ENCODE measurements around the gene SMURF1.
A peak's percentile ranks its signal among the peaks of the same experiment; 100 is the strongest.
"Not testable (repeated sequence)": the region's sequence is repeated elsewhere in the genome, so short reads cannot be mapped to it uniquely, and the experiment has no call there.

Gene SMURF1

DNA sequence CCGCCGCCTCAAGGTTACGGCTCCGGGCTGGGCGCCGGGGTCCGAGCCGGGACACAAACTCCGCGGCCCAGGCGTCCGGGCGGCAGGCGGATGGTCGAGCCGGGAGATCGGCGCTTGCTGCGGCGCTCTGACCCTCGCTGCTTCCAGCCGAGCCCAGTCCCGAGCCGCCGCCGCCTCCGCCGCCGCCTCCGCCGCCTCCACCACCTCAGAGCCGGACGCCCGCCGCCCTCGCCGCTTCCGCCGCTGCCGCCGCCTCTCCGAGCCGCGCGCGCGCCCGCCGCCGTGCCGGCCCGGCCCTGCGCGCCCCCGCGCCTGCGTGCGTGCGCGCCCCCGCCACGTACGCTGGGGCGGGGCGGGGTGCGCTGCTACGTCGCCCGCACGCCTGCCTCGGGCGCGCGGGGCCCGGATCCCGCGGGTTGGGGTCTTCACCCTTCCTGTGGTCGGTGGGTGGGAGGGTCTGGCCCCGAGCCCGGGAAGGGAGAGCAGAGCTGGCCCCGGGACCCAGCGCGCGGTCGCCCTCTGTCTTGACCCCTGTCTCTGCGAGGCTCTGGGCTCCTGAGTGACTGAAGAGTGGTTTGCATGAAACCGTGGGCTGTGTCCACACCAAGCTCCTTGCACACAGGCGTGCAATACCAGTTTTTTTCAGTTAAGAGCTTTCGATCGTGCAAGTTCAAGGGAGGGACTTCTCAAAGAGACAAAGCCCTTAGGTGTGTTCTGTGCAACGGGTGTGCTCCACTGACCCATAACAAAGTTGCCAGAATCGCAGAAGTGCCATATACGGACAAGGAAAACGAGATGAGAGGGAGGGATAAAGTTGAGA lies at the start of gene SMURF1:
TSS of gene SMURF1 (minus strand) at position 256 of the 820 bp plus-strand sequence. CDS start 328 bp downstream, outside the sequence.
- peak; percentile 54 for DNase-seq

DNA sequence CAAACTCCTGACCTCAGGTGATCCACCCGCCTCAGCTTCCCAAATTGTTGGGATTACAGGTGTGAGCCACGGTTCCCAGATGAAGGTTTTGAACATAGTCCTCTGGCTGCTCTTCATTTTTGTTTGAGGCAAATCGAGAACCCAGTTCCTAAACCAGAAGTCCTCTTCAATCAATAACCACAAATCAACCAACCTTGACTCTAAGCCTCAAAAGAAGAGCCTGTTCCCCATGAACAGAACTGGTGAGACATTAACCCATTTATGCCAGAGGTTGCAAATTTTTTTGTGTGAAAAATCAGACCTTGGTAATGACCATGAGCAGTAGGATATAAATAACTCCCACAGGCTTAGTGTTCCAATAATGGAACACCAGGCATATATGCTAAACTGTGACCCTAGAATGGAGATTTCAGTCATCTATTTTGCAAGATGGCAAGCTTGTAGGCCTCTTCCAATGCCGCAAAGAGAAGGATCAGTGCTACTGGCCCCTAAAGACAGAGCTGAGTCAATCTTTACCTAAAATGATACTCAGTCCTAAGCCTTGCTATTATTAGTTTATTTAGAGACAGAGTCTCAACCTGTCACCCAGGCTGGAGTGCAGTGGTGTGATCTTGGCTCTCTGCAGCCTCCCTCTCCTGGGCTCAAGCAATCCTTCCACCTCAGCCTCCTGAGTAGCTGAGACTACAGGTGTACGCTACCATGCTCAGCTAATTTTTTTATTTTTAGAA lies 48.1 kb upstream of the SMURF1 start:
- DNase-seq = no peak

DNA sequence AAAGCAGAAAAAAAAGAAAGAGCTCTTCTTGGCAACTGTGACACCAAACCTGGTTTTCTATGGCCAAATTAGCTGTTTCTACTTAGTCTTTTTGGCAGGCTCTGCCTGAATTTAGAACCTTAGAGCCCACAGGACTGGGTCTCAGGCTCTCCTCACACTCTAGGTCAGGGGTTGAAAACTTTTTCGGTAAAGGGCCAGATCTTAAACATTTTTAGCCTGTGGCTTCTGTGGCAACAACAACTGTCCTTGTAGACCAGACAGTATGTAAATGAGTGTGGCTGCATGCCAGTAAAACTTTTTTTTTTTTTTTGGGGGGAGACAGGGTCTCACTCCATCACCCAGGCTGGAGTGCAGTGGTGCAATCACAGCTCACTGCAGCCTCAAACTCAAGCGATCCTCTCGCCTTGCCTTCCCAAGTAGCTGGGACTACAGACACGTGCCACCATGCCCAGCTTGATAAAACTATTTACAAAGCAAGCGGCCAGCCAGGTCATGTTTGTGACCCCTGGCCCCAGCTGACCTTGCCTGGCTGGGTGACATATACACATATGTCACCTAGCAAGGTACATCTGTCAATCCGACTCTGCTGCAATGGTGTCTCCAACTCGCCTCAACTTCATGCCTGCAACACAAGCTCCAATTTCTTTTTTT lies 46.6 kb upstream of the SMURF1 start:
- DNase-seq = no peak

DNA sequence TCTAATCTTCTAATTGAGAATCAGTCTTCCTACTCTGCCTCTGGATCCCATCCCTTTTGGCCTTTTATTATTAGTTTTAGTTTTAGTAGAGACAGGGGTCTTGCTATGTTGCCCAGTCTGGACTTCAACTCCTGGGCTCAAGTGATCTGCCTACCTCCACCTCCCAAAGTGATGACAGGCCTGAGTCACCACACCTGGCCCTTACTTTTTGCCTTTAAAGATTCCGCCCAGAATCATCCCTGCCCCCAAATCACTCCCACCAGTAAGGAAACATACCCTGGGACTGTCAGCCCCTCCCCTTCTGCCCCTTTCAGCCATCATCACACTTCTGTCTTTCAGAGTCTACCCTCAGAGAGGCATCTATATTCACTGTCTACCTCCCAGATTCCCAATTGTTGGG lies 45.3 kb upstream of the SMURF1 start:
- no peak for DNase-seq

DNA sequence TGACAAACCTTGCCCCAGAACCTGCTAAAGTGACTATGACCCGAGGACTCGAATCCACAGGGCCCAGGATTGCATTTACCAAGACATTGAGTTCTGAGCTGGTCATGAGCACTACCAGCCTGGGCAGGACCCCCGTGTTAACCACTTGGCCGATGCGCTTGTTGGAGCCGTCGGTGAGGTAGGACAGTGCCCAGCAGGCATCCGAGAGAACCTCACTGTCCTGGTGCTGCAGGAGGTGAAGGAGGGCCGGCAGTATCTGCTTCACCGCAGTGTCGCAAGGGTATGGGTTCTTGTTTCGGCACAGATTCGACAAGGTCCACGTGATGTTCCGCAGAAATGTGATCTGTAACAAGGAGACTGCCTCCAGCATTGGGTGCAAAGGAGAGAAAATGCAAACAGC lies 44.3 kb upstream of the SMURF1 start:
- no peak for DNase-seq

- DNase-seq = no peak
Measured at GRCh38 chr7:99184532-99185218, 40.8 kb upstream of the SMURF1 start.

DNA sequence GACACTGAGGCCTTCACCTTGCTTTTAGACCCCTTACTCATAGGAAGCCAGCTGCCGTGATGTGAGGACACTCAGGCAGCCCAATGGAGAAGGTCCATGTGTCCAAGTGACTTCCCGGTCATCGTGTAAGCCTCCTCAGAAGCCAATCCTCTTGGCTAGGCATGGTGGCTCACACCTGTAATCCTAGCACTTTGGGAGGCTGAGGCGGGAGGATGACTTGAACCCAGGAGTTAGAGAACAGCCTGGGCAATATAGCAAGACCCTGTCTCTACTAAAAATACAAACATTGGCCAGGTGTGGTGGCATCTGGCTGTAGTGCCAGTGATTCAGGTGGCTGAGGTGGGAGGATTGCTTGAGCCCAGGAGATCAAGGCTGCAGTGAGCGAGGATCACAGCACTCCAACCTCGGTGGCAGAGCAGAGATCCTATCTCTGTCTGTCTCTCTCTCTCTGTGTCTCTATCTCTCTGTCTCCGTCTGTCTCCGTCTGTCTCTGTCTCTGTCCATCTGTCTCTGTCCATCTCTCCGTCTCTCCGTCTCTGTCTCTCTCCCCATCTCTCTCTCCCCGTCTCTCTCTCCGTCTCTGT lies 36.3 kb upstream of the SMURF1 start:
- DNase-seq = no peak

DNA sequence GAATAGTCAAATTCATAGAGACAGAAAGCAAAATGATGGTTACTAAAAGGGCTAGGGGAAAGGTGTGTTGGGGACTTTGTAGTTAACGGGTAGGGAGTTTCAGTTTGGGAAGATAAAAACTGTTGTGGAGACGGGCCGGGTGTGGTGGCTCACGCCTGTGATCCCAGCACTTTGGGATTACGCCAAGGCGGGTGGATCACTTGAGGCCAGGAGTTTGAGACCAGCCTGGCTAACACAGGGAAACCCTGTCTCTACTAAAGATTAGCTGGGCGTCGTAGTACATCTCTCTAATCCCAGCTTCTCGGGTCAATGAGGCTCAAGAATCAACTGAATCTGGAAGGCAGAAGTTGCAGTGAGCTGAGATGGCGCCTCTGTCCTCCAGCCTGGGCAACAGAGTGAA lies 33.3 kb upstream of the SMURF1 start:
- DNase-seq = no peak

- no peak for DNase-seq
Measured at GRCh38 chr7:99173787-99174186, 29.9 kb upstream of the SMURF1 start.

GRCh38 chr7:99171731-99172130 lies 27.8 kb upstream of the SMURF1 start:
- no peak for DNase-seq

DNA sequence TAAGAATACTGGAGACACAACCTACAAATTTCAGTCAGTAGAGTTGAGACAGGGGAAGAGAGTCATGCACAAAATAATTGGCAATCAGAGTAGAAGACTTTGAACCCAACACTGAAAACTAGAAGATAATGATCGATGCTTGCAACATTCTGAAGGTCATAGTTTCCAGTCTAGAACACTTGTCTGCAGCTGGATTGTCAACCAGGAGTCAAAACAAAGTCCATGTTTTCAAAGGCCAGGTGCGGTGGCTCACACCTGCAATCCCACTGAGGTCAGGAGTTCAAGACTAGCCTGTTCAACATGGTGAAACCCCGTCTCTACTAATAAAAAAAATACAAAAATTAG lies 26.8 kb upstream of the SMURF1 start:
- no peak for DNase-seq

DNA sequence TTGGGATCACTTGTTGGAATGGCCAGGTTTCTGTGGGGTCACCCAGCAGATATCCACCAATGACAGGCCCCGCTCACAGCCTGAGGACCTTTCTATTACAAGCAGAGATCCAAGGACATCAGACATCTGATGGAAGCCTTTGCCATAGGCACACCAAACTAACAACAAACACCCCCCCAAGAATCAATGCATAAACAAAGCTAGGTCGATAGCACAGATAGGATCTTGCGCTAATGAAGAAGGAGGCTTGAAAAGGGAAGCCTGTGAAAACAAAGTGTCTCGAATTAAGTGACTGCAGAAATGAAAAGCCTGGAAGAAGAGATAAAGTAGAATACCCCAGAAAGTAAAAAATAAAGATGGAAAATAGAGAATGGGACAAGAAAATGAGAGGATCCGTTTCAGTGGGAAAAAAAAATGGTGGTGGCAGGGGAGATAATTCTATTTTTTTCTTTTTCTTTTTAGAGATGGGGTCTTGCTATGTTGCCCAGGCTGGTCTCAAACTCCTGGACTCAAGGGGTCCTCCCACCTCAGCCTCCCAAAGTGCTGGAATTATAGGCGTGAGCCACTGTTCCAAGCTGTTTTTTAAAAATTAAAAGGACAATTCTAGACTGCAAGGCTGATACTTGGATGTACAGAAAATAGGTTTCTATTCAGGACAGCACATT lies 26.3 kb upstream of the SMURF1 start:
- DNase-seq = no peak

GRCh38 chr7:99167072-99167471 lies 23.2 kb upstream of the SMURF1 start:
- no peak for DNase-seq

- DNase-seq = no peak
Measured at GRCh38 chr7:99165816-99166215, 21.9 kb upstream of the SMURF1 start.

GRCh38 chr7:99163669-99164068 lies 19.8 kb upstream of the SMURF1 start:
- not testable (repeated sequence) for DNase-seq

- no peak for DNase-seq
Measured at GRCh38 chr7:99156649-99157048, 12.7 kb upstream of the SMURF1 start.

DNA sequence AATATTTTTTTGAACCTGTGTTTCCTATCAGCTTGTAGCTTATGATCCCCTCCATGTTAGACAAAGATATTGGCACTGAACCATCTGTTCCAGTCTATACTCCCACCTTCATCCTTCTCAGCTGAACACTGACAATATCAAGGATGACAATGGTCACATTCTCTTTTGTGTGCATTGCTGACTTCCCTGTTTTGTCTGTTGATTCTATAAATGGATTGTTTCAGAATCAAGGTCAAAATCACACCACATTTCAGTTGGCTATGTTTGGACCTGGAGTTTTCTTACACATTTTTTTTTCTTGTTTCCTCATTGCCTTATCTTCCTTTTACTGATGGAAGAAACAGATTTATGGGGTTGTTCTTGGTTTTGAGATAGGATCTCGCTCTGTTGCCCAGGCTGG lies 11.3 kb upstream of the SMURF1 start:
- no peak for DNase-seq

DNA sequence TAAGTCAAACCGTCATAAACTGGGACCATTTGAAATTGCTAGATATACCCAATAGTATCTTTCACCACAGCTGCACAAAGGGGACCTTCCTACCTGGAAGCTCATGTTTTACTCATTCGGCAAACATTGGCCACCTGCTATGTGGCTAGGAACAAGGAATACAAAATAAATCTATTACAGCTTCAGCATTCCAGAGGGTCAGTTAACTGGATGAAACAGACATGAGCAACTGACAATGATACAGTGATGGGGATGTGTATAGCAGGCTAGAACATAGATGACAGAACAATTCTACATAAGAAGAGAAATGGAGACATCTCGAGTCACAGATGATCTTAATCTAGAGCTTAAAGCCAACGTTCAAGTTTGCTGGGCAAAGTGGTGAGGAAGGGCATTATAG lies 3.1 kb upstream of the SMURF1 start:
- DNase-seq = no peak

- no peak for DNase-seq
Measured at GRCh38 chr7:99143521-99143852, 421 bp downstream of the SMURF1 start.

- peak; percentile 88 for DNase-seq
Measured at GRCh38 chr7:99142727-99143520, 984 bp downstream of the SMURF1 start.

DNA sequence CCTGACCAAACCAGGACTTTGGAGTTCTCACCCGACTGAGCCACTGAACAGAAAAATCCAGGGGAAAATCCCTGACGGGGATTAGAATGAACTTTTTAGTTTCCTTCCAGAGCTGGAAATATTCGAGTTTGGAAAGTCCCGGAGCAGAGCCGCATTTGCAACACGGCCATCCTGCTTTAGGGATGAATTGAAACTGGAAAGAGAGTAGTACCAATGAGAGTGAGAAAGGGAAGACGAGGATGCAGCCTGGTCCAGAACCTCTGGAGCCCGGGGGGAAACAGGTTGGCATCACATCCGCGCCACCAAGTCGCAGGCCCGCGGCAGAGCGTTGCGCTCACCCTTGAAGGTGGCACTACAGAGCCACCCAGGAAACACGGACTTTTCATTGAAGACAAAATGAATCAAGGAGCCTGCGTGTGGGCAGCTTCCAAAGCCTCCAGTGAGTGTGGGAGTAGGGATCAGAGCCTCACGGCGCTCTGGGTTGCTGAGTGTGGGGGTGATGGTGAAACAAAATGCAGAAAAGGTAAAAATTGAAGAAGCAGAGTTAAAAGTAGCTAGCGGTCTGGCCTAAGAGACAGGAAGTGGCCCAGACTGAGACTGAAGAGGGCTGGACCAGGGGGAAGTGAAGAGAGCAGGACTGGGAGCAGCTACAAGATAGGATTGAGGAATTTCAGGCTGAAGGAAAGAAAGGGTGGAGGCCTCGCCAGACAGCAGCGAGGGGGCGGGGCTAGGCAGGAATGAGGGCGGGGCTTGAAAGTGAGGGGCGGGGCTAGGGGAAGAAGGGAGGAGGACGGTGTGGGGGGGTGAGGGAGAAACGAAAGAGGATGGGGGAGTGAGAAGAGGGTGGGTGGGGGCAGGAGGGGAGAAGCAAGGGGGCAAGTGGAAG lies 1.8 kb downstream of the SMURF1 start:
- DNase-seq = peak; percentile 66
